Astrocyte (in vitro differentiated cells and primary cell): ENCODE results near the gene PJA2. TPM values are rescaled to one million over a fixed set of nuclear protein-coding genes. Genes with fewer than 3 reads are reported as not detected.

ENCODE experiments used
- DNase-seq: peaks from one replicate; pipeline ENCODE4 v3.0.0-alpha.2; 2010; ENCODE audit warnings: low read depth
- FAIRE-seq: peaks from 2 replicates; lab custom pipeline; 2011; peaks lifted over from hg19 to GRCh38; lab: Jason Lieb, UNC
- H2AFZ ChIP-seq: 2 replicates; pipeline ENCODE4 v1.6.0; 2012; ENCODE audit warnings: low read depth, low read length, inconsistent platforms
- H3K27ac ChIP-seq: 2 replicates; pipeline ENCODE4 v1.5.1; 2011; ENCODE audit warnings: low read depth, low read length, inconsistent platforms
- H3K27me3 ChIP-seq: 2 replicates; pipeline ENCODE4 v1.6.0; 2011; ENCODE audit warnings: low read length, inconsistent platforms; ENCODE audit not compliant: insufficient read depth
- H3K36me3 ChIP-seq: 2 replicates; pipeline ENCODE4 v1.5.1; 2011; ENCODE audit warnings: low read length, inconsistent platforms; ENCODE audit not compliant: insufficient read depth
- H3K4me1 ChIP-seq: 2 replicates; pipeline ENCODE4 v1.5.1; 2011; ENCODE audit warnings: low read length, inconsistent platforms; ENCODE audit not compliant: insufficient read depth
- H3K4me2 ChIP-seq: 2 replicates; pipeline ENCODE4 v1.6.0; 2012; ENCODE audit warnings: low read length, inconsistent platforms
- H3K4me3 ChIP-seq: 2 replicates; pipeline ENCODE4 v1.5.1; 2011; ENCODE audit warnings: low read depth, mild to moderate bottlenecking, low read length, inconsistent platforms; ENCODE audit not compliant: insufficient read depth
- H3K79me2 ChIP-seq: 2 replicates; pipeline ENCODE4 v1.6.0; 2012; ENCODE audit warnings: mild to moderate bottlenecking, low read length, inconsistent platforms; ENCODE audit not compliant: insufficient read depth
- H3K9ac ChIP-seq: 2 replicates; pipeline ENCODE4 v1.6.0; 2012; ENCODE audit warnings: mild to moderate bottlenecking, low read length, inconsistent platforms
- H3K9me3 ChIP-seq: 2 replicates; pipeline ENCODE4 v1.5.1; 2012; ENCODE audit warnings: low read depth, mild to moderate bottlenecking, low read length, inconsistent platforms; ENCODE audit not compliant: insufficient read depth
- H4K20me1 ChIP-seq: 2 replicates; pipeline ENCODE4 v1.6.0; 2012; ENCODE audit warnings: low read length, inconsistent platforms; ENCODE audit not compliant: insufficient read depth
- H3K27ac Mint-ChIP-seq: one replicate; pipeline ENCODE4 v1.8.0; 2021; ENCODE audit warnings: mild to moderate bottlenecking, mixed read lengths; ENCODE audit not compliant: unreplicated experiment
- H3K27me3 Mint-ChIP-seq: one replicate; pipeline ENCODE4 v1.8.0; 2021; ENCODE audit warnings: low read depth, mixed read lengths; ENCODE audit not compliant: unreplicated experiment
- H3K36me3 Mint-ChIP-seq: one replicate; pipeline ENCODE4 v1.8.0; 2021; ENCODE audit warnings: low read depth, mixed read lengths; ENCODE audit not compliant: unreplicated experiment
- H3K4me1 Mint-ChIP-seq: one replicate; pipeline ENCODE4 v1.8.0; 2021; ENCODE audit warnings: low read depth, mixed read lengths; ENCODE audit not compliant: unreplicated experiment
- H3K4me3 Mint-ChIP-seq: one replicate; pipeline ENCODE4 v1.8.0; 2021; ENCODE audit warnings: mild to moderate bottlenecking, moderate library complexity, mixed read lengths; ENCODE audit not compliant: unreplicated experiment
- H3K9me3 Mint-ChIP-seq: one replicate; pipeline ENCODE4 v1.8.0; 2021; ENCODE audit warnings: mild to moderate bottlenecking, mixed read lengths; ENCODE audit not compliant: unreplicated experiment
- CTCF ChIP-seq: IDR thresholded peaks from 2 replicates; pipeline ENCODE4 v1.5.1; 2011; ENCODE audit warnings: low read depth, mild to moderate bottlenecking, inconsistent platforms, low read length, moderate library complexity; ENCODE audit not compliant: insufficient read depth
- EZH2 ChIP-seq: IDR thresholded peaks from 2 replicates; pipeline ENCODE4 v1.6.1; 2012; ENCODE audit warnings: mild to moderate bottlenecking, low read length, inconsistent platforms; ENCODE audit not compliant: insufficient read depth
- total RNA-seq: library from RNA; stranded (reverse); gene quantifications from 2 replicates; pipeline ENCODE4 v1.2.1, GENCODE V29; 2021

PJA2 gene
- total RNA-seq, 1 donor from 2014 or later, result 107 TPM

- DNase-seq (no peak), FAIRE-seq (no peak)
- Histone ChIP-seq H4K20me1 (peaks cover 42% of the 10 kb centered on the region), H2AFZ (no peak overlapping the region), H3K4me2 (no peak overlapping the region), H3K27ac (no peak overlapping the region), H3K27me3 (no peaks in the 10 kb centered on the region), H3K4me3 (no peak overlapping the region), H3K4me1 (no peaks in the 10 kb centered on the region), H3K79me2 (peaks cover 70% of the 10 kb centered on the region), H3K36me3 (peaks cover 37% of the 10 kb centered on the region), H3K9me3 (no peaks in the 10 kb centered on the region), H3K9ac (no peak overlapping the region)
- no peak for TF ChIP-seq EZH2
- TF ChIP-seq CTCF, result no peak
- no peak overlapping the region for H3K4me3 Mint-ChIP-seq
- no peaks in the 10 kb centered on the region for H3K4me1 Mint-ChIP-seq
- H3K9me3 Mint-ChIP-seq, result no peaks in the 10 kb centered on the region
- peaks cover 21% of the 10 kb centered on the region for H3K36me3 Mint-ChIP-seq
- no peaks in the 10 kb centered on the region for H3K27me3 Mint-ChIP-seq
- no peak overlapping the region for H3K27ac Mint-ChIP-seq
These were observed 31.7 kb downstream of the PJA2 start for GRCh38 chr5:109378095-109378494.

DNA sequence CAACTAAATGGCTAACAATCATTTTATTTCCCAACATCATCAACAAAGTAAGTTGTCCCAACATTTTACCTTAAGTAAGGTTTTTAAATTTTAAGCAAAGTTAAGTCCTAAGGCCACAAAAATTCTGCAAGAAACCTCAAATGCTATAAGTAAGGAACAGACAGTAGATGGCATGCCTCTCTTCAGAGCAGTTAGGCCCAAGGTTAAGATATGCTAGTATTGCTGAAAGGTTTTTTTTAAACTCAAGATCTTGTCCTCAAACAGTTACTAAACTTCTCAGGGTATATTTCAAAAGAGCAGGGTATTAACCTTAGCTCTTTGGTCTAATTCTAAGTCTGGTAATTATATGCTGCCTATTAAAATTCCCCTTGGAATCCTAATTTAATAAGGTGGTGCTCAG lies 35.1 kb downstream of the PJA2 start:
- TF ChIP-seq EZH2 (no peak), CTCF (no peak)
- H3K4me3 Mint-ChIP-seq, result no peak overlapping the region
- DNase-seq (no peak), FAIRE-seq (no peak)
- no peaks in the 10 kb centered on the region for H3K9me3 Mint-ChIP-seq
- Histone ChIP-seq H4K20me1 (peaks cover 55% of the 10 kb centered on the region), H3K4me3 (no peak overlapping the region), H3K27ac (no peak overlapping the region), H3K4me1 (no peaks in the 10 kb centered on the region), H2AFZ (no peak overlapping the region), H3K9ac (no peak overlapping the region), H3K9me3 (no peaks in the 10 kb centered on the region), H3K36me3 (peaks cover 32% of the 10 kb centered on the region), H3K79me2 (peaks cover 79% of the 10 kb centered on the region), H3K4me2 (no peak overlapping the region), H3K27me3 (no peaks in the 10 kb centered on the region)
- no peaks in the 10 kb centered on the region for H3K27me3 Mint-ChIP-seq
- H3K27ac Mint-ChIP-seq, result no peak overlapping the region
- H3K4me1 Mint-ChIP-seq, result no peaks in the 10 kb centered on the region
- H3K36me3 Mint-ChIP-seq, result peaks cover 19% of the 10 kb centered on the region

DNA sequence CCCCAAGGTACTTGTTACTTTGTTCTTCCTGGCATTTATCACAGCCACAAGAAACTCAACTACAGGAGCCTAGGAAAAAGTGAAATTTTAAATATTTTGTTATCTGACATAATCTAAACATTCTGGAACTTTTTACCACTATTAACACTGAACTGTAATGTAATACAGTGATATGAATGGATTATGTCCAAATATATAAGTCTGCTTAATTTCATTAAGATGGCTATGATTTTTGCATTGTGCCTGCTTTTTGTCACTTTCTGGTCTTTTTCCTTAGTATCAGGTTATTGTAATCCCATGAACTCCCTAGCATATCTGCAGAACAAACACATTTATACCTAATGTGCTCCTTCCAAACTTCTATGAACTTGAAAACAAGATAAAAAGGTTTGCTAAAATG lies 35.8 kb downstream of the PJA2 start:
- no peak overlapping the region for H3K27ac ChIP-seq
- H3K9me3 ChIP-seq, result no peaks in the 10 kb centered on the region
- H3K4me3 Mint-ChIP-seq, result no peak overlapping the region
- H3K27me3 ChIP-seq, result no peaks in the 10 kb centered on the region
- H3K9ac ChIP-seq, result no peak overlapping the region
- H3K79me2 ChIP-seq, result peaks cover 84% of the 10 kb centered on the region
- FAIRE-seq (no peak), DNase-seq (no peak)
- H4K20me1 ChIP-seq, result peaks cover 57% of the 10 kb centered on the region
- H3K27ac Mint-ChIP-seq, result no peak overlapping the region
- H3K36me3 Mint-ChIP-seq, result peaks cover 18% of the 10 kb centered on the region
- no peaks in the 10 kb centered on the region for H3K27me3 Mint-ChIP-seq
- no peak overlapping the region for H3K4me2 ChIP-seq
- peaks cover 25% of the 10 kb centered on the region for H3K36me3 ChIP-seq
- no peak for TF ChIP-seq EZH2
- TF ChIP-seq CTCF, result no peak
- no peak overlapping the region for H3K4me3 ChIP-seq
- H3K4me1 Mint-ChIP-seq, result no peaks in the 10 kb centered on the region
- no peaks in the 10 kb centered on the region for H3K9me3 Mint-ChIP-seq
- no peaks in the 10 kb centered on the region for H3K4me1 ChIP-seq
- no peak overlapping the region for H2AFZ ChIP-seq
